H9 (cell line): ENCODE measurements around the gene ABCA6. TPM values are rescaled to one million over a fixed set of nuclear protein-coding genes. Genes with fewer than 3 reads are reported as not detected.

Source experiments
- DNase-seq: peaks from one replicate; pipeline ENCODE4 v3.0.0-alpha.2; 2017
- H2AFZ ChIP-seq: one replicate; pipeline ENCODE4 v1.6.1; 2013; ENCODE audit warnings: mild to moderate bottlenecking, low read length, control low read depth, moderate library complexity
- H2AK5ac ChIP-seq: 2 replicates; pipeline ENCODE4 v1.6.1; 2013; ENCODE audit warnings: low read length, control low read depth, mixed read lengths; ENCODE audit not compliant: insufficient read length
- H2BK120ac ChIP-seq: one replicate; pipeline ENCODE4 v1.6.1; 2013; ENCODE audit warnings: low read depth, mild to moderate bottlenecking, low read length, control low read depth, inconsistent platforms; ENCODE audit not compliant: poor library complexity, severe bottlenecking
- H2BK12ac ChIP-seq: 2 replicates; pipeline ENCODE4 v1.6.1; 2013; ENCODE audit warnings: low read length, control low read depth, mixed read lengths, low read depth; ENCODE audit not compliant: insufficient read length
- H2BK15ac ChIP-seq: 2 replicates; pipeline ENCODE4 v1.6.1; 2013; ENCODE audit warnings: low read depth, low read length, control low read depth
- H2BK20ac ChIP-seq: one replicate; pipeline ENCODE4 v1.6.1; 2013; ENCODE audit warnings: low read depth, mild to moderate bottlenecking, low read length, control low read depth, inconsistent platforms; ENCODE audit not compliant: poor library complexity, severe bottlenecking
- H2BK5ac ChIP-seq: 2 replicates; pipeline ENCODE4 v1.6.1; 2013; ENCODE audit warnings: low read length, control low read depth, mixed read lengths; ENCODE audit not compliant: insufficient read length
- H3K14ac ChIP-seq: 2 replicates; pipeline ENCODE4 v1.6.1; 2013; ENCODE audit warnings: low read length, control low read depth; ENCODE audit not compliant: insufficient read depth
- H3K18ac ChIP-seq: 2 replicates; pipeline ENCODE4 v1.6.1; 2013; ENCODE audit warnings: low read depth, mild to moderate bottlenecking, mixed read lengths, low read length, control low read depth; ENCODE audit not compliant: insufficient read length
- H3K23ac ChIP-seq: 2 replicates; pipeline ENCODE4 v1.6.1; 2013; ENCODE audit warnings: low read length, control low read depth, mixed read lengths, low read depth; ENCODE audit not compliant: insufficient read length
- H3K23me2 ChIP-seq: 2 replicates; pipeline ENCODE4 v1.6.1; 2013; ENCODE audit warnings: low read depth, mild to moderate bottlenecking, mixed read lengths, low read length, control low read depth; ENCODE audit not compliant: insufficient read length, poor library complexity, severe bottlenecking
- H3K27ac ChIP-seq: 2 replicates; pipeline ENCODE4 v1.5.1; 2013; ENCODE audit warnings: low read length, control low read depth, mixed read lengths, low read depth; ENCODE audit not compliant: insufficient read length
- H3K27me3 ChIP-seq: 2 replicates; pipeline ENCODE4 v1.6.1; 2013; ENCODE audit warnings: low read length, control low read depth, inconsistent platforms; ENCODE audit not compliant: insufficient read depth
- H3K4ac ChIP-seq: 2 replicates; pipeline ENCODE4 v1.6.1; 2013; ENCODE audit warnings: low read depth, mild to moderate bottlenecking, control low read depth, inconsistent platforms, low read length, moderate library complexity
- H3K4me1 ChIP-seq: 2 replicates; pipeline ENCODE4 v1.6.1; 2013; ENCODE audit warnings: low read length, control low read depth, inconsistent platforms; ENCODE audit not compliant: insufficient read depth
- H3K4me2 ChIP-seq: 2 replicates; pipeline ENCODE4 v1.6.1; 2013; ENCODE audit warnings: low read length, control low read depth, mixed read lengths; ENCODE audit not compliant: insufficient read length, insufficient read depth
- H3K56ac ChIP-seq: 2 replicates; pipeline ENCODE4 v1.6.1; 2013; ENCODE audit warnings: low read depth, mild to moderate bottlenecking, mixed read lengths, low read length, control low read depth; ENCODE audit not compliant: insufficient read length
- H3K79me1 ChIP-seq: 2 replicates; pipeline ENCODE4 v1.6.1; 2013; ENCODE audit warnings: low read depth, mild to moderate bottlenecking, moderate library complexity, low read length, control low read depth, inconsistent platforms; ENCODE audit not compliant: insufficient read depth, poor library complexity, severe bottlenecking
- H3K79me2 ChIP-seq: 2 replicates; pipeline ENCODE4 v1.6.1; 2013; ENCODE audit warnings: low read length, control low read depth, inconsistent platforms; ENCODE audit not compliant: insufficient read depth
- H3K9ac ChIP-seq: 2 replicates; pipeline ENCODE4 v1.6.1; 2013; ENCODE audit warnings: low read length, control low read depth, mixed read lengths; ENCODE audit not compliant: insufficient read length; ENCODE audit errors: extremely low read depth
- H3K9me3 ChIP-seq: one replicate; pipeline ENCODE4 v1.6.1; 2013; ENCODE audit warnings: low read depth, low read length, inconsistent platforms; ENCODE audit not compliant: control insufficient read depth
- H3T11ph ChIP-seq: one replicate; pipeline ENCODE4 v1.6.1; 2013; ENCODE audit warnings: mild to moderate bottlenecking, low read length, control low read depth, inconsistent platforms
- H4K20me1 ChIP-seq: one replicate; pipeline ENCODE4 v1.6.1; 2013; ENCODE audit not compliant: control insufficient read depth, insufficient read length, insufficient read depth
- H4K5ac ChIP-seq: 2 replicates; pipeline ENCODE4 v1.6.1; 2013; ENCODE audit warnings: low read depth, mild to moderate bottlenecking, mixed read lengths, low read length, control low read depth; ENCODE audit not compliant: insufficient read length
- H4K8ac ChIP-seq: replicated peaks from 2 replicates; pipeline ENCODE4 v1.6.1; 2013; ENCODE audit warnings: low read length, control low read depth, mixed read lengths, low read depth; ENCODE audit not compliant: insufficient read length
- H4K91ac ChIP-seq: 2 replicates; pipeline ENCODE4 v1.6.1; 2013; ENCODE audit warnings: low read depth, mild to moderate bottlenecking, moderate library complexity, mixed read lengths, low read length, control low read depth; ENCODE audit not compliant: insufficient read length
- H3K27ac Mint-ChIP-seq, 3 experiments: 2 replicates in 2 of 3; 3 replicates in 1 of 3; pipeline ENCODE4 v1.8.0; 2020 to 2021; ENCODE audit warnings: mixed read lengths in 3 of 3, mild to moderate bottlenecking in 1 of 3, moderate library complexity in 1 of 3
- H3K27me3 Mint-ChIP-seq: 2 replicates; pipeline ENCODE4 v1.8.0; 2021; ENCODE audit warnings: low read depth, mild to moderate bottlenecking, moderate library complexity, mixed read lengths
- H3K36me3 Mint-ChIP-seq, 3 experiments: 2 replicates in 2 of 3; 3 replicates in 1 of 3; pipeline ENCODE4 v1.8.0; 2020 to 2021; ENCODE audit warnings: low read depth in 3 of 3, mixed read lengths in 3 of 3; ENCODE audit not compliant: insufficient read depth in 1 of 3
- H3K4me1 Mint-ChIP-seq, 2 experiments: 2 replicates each; pipeline ENCODE4 v1.8.0; 2020; ENCODE audit warnings: mixed read lengths in 2 of 2
- H3K4me3 Mint-ChIP-seq, 2 experiments: 2 replicates in 1 of 2; 3 replicates in 1 of 2; pipeline ENCODE4 v1.8.0; 2020 to 2021; ENCODE audit warnings: mild to moderate bottlenecking in 2 of 2, mixed read lengths in 2 of 2, moderate library complexity in 1 of 2
- H3K9me3 Mint-ChIP-seq, 2 experiments: 2 replicates in 1 of 2; 3 replicates in 1 of 2; pipeline ENCODE4 v1.8.0; 2020; ENCODE audit warnings: mild to moderate bottlenecking in 2 of 2, mixed read lengths in 2 of 2, moderate library complexity in 1 of 2
- WGBS: extraction: QIAGEN DNeasy Blood & Tissue Kit; methylation state at CpG from one replicate; pipeline ENCODE4 v1.1.7; 2013; ENCODE audit warnings: missing lambda C conversion rate, low lambda C conversion rate, mixed read lengths; ENCODE audit not compliant: insufficient read length; ENCODE audit errors: extremely low coverage; 5-methylcytosine and 5-hydroxymethylcytosine counted together
- total RNA-seq: library from RNA; stranded (reverse); gene quantifications from 2 replicates; pipeline ENCODE4 v1.2.1, GENCODE V29; 2021
- TF ChIP-seq, protein P1 (sequence below): fragments of 200-600 bp; sonication (generic); conservative IDR thresholded peaks from 3 replicates; pipeline ENCODE4 v1.8.0; 2021; ENCODE audit warnings: antibody characterized with exemption, mild to moderate bottlenecking

ABCA6 gene
- total RNA-seq, 1 experiment from 2014 or later = not detected

DNA sequence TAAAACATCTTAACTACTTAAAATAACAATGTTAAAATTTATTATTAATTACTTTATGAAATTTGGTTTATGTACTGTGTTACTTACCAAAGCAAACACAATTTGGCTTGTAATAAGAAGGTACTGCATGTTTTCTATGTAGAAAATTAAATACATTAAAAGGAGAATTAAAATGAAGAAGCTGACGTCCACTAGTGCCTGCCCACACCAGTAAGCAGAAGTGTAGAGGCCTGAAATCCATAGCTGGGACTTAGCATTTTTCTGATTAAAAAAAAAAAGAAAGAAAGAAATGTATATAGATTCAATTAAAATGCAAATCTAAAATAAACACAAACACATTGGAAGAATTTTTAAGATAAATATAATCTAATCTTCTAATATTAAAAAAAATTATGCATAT, 45.2 kb downstream of the ABCA6 start:
- Histone ChIP-seq H3K79me1 (no peaks in the 10 kb centered on the region), H3K23me2 (no peaks in the 10 kb centered on the region), H3K79me2 (no peaks in the 10 kb centered on the region), H2BK5ac (no peak overlapping the region), H4K8ac (no peak overlapping the region), H4K20me1 (no peaks in the 10 kb centered on the region), H3K23ac (no peak overlapping the region), H3K9ac (no peak overlapping the region), H3K9me3 (no peaks in the 10 kb centered on the region), H3K14ac (no peak overlapping the region), H3K4me1 (no peaks in the 10 kb centered on the region), H4K5ac (no peak overlapping the region), H2BK20ac (no peak overlapping the region), H3K18ac (no peak overlapping the region), H2BK120ac (no peak overlapping the region), H2BK15ac (no peak overlapping the region), H2AFZ (no peak overlapping the region), H2AK5ac (no peak overlapping the region), H3K27ac (no peak overlapping the region), H3T11ph (no peak overlapping the region), H3K4me2 (no peak overlapping the region), H3K27me3 (no peaks in the 10 kb centered on the region), H3K4ac (no peak overlapping the region), H3K56ac (no peak overlapping the region), H2BK12ac (no peak overlapping the region), H4K91ac (no peak overlapping the region)
- no peak overlapping the region for H3K27ac Mint-ChIP-seq
- TF ChIP-seq, protein P1, sequence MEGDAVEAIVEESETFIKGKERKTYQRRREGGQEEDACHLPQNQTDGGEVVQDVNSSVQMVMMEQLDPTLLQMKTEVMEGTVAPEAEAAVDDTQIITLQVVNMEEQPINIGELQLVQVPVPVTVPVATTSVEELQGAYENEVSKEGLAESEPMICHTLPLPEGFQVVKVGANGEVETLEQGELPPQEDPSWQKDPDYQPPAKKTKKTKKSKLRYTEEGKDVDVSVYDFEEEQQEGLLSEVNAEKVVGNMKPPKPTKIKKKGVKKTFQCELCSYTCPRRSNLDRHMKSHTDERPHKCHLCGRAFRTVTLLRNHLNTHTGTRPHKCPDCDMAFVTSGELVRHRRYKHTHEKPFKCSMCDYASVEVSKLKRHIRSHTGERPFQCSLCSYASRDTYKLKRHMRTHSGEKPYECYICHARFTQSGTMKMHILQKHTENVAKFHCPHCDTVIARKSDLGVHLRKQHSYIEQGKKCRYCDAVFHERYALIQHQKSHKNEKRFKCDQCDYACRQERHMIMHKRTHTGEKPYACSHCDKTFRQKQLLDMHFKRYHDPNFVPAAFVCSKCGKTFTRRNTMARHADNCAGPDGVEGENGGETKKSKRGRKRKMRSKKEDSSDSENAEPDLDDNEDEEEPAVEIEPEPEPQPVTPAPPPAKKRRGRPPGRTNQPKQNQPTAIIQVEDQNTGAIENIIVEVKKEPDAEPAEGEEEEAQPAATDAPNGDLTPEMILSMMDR = no peak
- no CpG with 5 or more reads among the region's 1 CpG for whole genome bisulfite sequencing
- no peak for DNase-seq
- H3K4me1 Mint-ChIP-seq = no peaks in the 10 kb centered on the region
- H3K36me3 Mint-ChIP-seq = no peaks in the 10 kb centered on the region
- H3K4me3 Mint-ChIP-seq = no peak overlapping the region
- no peaks in the 10 kb centered on the region for H3K9me3 Mint-ChIP-seq
- H3K27me3 Mint-ChIP-seq = no peaks in the 10 kb centered on the region
